ENCODE results near the gene LCE3D.
"Not testable (repeated sequence)": the region's sequence is repeated elsewhere in the genome, so short reads cannot be mapped to it uniquely, and the experiment has no call there.

The LCE3D gene

DNA sequence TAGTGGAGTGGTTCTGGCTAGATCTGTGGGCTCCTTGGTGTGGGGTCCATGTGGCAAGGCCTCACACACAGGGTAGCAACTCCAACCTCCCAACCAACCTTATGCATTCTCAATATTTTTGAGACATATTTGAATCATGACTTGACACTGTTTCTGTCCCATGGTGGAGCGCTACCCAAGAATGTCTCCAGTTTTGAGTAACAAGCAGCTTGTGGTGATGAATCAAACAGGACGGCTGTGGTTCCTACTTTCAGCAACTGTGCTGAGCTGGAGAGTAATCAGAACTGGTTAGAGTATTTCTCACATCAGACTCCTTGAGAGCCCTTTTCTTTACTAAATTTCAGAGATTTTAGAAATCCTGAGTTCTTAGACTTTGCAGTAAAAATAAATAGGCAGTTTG, 3.1 kb downstream of the LCE3D start:
- Histone ChIP-seq H3K27me3 (replicated peaks) (no peaks in the 10 kb centered on the region), H3K4me3 (ENCODE audit: low read depth, low read length) (no peak overlapping the region), H3K27ac (no peak overlapping the region), H3K36me3 (replicated peaks) (no peaks in the 10 kb centered on the region)
- DNase-seq: no peak
- no peak for TF ChIP-seq CTCF (IDR thresholded peaks at IDR 0.05; ENCODE audit: low read depth, low read length, missing control alignments)
- in situ Hi-C loops (cut with HindIII; ENCODE audit: low pct_ligation_motif_present, low sequenced_read_pairs): no loop called here

- no peak for DNase-seq
- no peak within 1 kb of the TSS for H3K27ac ChIP-seq
- no peak for TF ChIP-seq CTCF (IDR thresholded peaks at IDR 0.05; ENCODE audit: low read depth, low read length, missing control alignments)
- no peak within 1 kb of the TSS for H3K4me3 ChIP-seq (ENCODE audit: low read depth, low read length)
- H3K36me3 ChIP-seq (replicated peaks): no peaks in the 10 kb centered on the region
- in situ Hi-C loops (cut with HindIII; ENCODE audit: low pct_ligation_motif_present, low sequenced_read_pairs): no loop called here
- H3K27me3 ChIP-seq (replicated peaks): no peaks in the 10 kb centered on the region
Measured at GRCh38 chr1:152566681-152567080, 13.6 kb downstream of the LCE3D start, which contains the start of gene LCE3E. Gene LCE3E, minus strand, starts transcription at chr1:152566780. Its CDS starts 572 bp downstream, at chr1:152566208.

- Histone ChIP-seq H3K36me3 (replicated peaks) (no peaks in the 10 kb centered on the region), H3K4me3 (ENCODE audit: low read depth, low read length) (no peak overlapping the region), H3K27me3 (replicated peaks) (no peaks in the 10 kb centered on the region), H3K27ac (no peak overlapping the region)
- in situ Hi-C loops (cut with HindIII; ENCODE audit: low pct_ligation_motif_present, low sequenced_read_pairs): no loop called here
- DNase-seq: no peak
- TF ChIP-seq CTCF (IDR thresholded peaks at IDR 0.05; ENCODE audit: low read depth, low read length, missing control alignments): no peak
Measured at GRCh38 chr1:152565535-152566215, 14.6 kb downstream of the LCE3D start.

DNA sequence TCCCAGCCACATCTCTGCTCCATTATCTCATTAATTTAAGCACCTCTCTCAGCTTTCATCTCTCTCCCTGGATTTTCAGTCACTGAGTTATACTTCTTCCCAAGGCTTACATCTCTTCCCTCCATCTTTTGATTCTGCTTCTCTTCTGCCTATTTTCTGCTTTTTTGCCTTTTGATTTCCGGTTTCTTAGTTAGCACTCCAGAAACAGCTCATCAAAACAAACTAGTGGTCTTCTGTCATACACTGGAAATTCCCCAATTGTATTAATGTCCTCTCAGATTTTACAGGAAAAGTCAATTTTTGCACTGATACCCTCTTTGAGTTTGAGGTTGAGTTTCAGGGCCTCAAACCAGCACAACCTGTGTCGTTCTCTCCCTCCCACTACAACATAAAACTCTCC, 15.2 kb downstream of the LCE3D start:
- no peaks in the 10 kb centered on the region for H3K36me3 ChIP-seq (replicated peaks)
- H3K27me3 ChIP-seq (replicated peaks): no peaks in the 10 kb centered on the region
- H3K4me3 ChIP-seq (ENCODE audit: low read depth, low read length): no peak overlapping the region
- no peak for TF ChIP-seq CTCF (IDR thresholded peaks at IDR 0.05; ENCODE audit: low read depth, low read length, missing control alignments)
- in situ Hi-C loops (cut with HindIII; ENCODE audit: low pct_ligation_motif_present, low sequenced_read_pairs): no loop called here
- no peak for DNase-seq
- no peak overlapping the region for H3K27ac ChIP-seq

DNA sequence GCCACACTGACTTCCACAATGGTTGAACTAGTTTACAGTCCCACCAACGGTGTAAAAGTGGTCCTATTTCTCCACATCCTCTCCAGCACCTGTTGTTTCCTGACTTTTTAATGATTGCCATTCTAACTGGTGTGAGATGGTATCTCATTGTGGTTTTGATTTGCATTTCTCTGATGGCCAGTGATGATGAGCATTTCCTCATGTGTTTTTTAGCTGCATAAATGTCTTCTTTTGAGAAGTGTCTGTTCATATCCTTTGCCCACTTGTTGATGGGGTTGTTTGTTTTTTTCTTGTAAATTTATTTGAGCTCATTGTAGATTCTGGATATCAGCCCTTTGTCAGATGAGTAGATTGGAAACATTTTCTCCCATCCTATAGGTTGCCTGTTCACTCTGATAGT, 32.0 kb downstream of the LCE3D start:
- DNase-seq; H3K27me3 ChIP-seq (replicated peaks); H3K36me3 ChIP-seq (replicated peaks); in situ Hi-C loops (cut with HindIII; ENCODE audit: low pct_ligation_motif_present, low sequenced_read_pairs); H3K4me3 ChIP-seq (ENCODE audit: low read depth, low read length); H3K27ac ChIP-seq: not testable (repeated sequence)

DNA sequence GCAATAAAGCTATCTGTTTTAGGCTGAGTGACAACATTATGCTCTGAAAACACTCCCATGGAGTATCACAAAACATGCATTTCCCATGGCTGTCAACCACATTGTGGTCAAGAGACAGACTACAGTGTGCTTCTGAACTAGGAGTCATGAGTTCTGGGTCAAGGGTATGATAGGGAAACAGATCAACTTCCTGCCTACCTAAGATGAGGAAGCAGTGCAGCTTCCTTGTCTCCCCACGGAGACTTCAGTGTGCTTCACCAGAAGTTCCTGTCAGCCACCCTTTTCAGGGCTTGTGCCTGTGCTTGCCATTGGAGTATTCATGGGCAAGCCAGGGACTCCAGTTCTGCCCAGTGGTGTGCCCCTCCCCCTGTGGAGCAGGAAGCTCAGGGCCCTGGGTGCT, 33.6 kb downstream of the LCE3D start:
- TF ChIP-seq CTCF (IDR thresholded peaks at IDR 0.05; ENCODE audit: low read depth, low read length, missing control alignments): no peak
- Histone ChIP-seq H3K36me3 (replicated peaks) (no peaks in the 10 kb centered on the region), H3K27ac (no peak overlapping the region), H3K4me3 (ENCODE audit: low read depth, low read length) (no peak overlapping the region), H3K27me3 (replicated peaks) (no peaks in the 10 kb centered on the region)
- DNase-seq: no peak
- in situ Hi-C loops (cut with HindIII; ENCODE audit: low pct_ligation_motif_present, low sequenced_read_pairs): no loop called here
